Measurements from ENCODE around the gene WEE1. TPM values are rescaled to one million over a fixed set of nuclear protein-coding genes. Genes with fewer than 3 reads are reported as not detected.
"Not testable (repeated sequence)": the region's sequence is repeated elsewhere in the genome, so short reads cannot be mapped to it uniquely, and the experiment has no call there.

The WEE1 gene
- total RNA-seq, 1 donor, result 23.7 TPM

DNA sequence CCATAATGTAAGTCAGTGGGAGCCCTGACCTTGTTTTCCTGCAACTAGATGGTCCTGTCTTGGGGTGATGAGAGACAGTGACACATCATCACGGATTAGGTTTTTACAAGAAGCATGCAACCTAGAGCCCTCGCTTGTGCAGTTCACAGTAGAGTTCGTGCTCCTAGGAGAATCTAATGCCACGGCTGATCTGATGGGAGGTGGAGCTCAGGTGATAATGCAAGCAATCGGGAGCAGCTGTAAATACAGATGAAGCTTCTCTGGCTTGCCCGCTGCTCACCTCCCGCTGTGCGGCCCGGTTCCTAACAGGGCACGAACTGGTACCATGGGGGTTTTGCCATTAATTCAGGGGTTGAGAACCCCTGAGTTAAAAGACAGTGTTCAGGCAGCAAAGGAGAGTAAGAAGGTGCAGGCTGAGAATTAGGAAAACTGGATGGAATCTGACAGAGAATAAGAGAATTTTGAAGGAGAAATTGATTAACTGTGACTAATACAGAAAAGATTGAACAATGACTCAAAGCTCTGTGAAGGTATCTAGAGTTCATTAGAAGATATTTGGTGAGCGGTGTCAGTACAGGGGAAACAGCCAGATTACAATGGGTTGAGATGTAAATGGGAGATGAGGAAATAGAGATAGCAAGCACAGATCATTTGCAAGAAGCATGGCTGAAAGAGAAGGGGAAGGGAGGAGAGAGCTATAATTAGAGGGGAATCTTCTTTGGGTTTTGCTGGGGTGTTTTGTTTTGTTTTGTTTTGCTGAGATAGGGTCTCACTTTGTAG lies 21.0 kb downstream of the WEE1 start:
- DNase-seq (ENCODE audit: low read depth in 2 of 3, low spot score in 2 of 3), result no peak

- DNase-seq (ENCODE audit: low read depth in 2 of 3, low spot score in 2 of 3), result no peak
Observed at GRCh38 chr11:9596926-9597464, 23.5 kb downstream of the WEE1 start.

- DNase-seq (ENCODE audit: low read depth in 2 of 3, low spot score in 2 of 3), result no peak
Observed at GRCh38 chr11:9600166-9600565, 26.7 kb downstream of the WEE1 start.

DNA sequence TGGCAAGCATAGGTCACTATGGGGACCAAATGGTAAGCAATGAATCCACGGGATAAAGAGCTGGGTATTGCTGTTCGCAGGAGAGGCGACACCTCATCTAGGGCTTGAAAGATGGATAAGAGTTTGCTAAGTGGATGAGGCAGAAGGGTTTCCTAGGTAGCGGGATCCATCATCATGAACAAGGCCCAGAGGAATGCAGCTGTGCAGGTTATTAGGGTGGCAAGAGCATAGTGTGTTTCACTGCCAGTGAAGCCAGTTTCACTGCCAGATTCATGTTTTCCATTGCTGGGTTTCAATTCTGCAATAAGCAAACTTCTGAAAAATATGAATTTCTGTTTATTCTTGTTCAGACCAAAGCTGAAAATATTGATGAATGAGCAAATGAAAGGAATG lies 27.2 kb downstream of the WEE1 start:
- DNase-seq (ENCODE audit: low read depth in 2 of 3, low spot score in 2 of 3), result no peak

DNA sequence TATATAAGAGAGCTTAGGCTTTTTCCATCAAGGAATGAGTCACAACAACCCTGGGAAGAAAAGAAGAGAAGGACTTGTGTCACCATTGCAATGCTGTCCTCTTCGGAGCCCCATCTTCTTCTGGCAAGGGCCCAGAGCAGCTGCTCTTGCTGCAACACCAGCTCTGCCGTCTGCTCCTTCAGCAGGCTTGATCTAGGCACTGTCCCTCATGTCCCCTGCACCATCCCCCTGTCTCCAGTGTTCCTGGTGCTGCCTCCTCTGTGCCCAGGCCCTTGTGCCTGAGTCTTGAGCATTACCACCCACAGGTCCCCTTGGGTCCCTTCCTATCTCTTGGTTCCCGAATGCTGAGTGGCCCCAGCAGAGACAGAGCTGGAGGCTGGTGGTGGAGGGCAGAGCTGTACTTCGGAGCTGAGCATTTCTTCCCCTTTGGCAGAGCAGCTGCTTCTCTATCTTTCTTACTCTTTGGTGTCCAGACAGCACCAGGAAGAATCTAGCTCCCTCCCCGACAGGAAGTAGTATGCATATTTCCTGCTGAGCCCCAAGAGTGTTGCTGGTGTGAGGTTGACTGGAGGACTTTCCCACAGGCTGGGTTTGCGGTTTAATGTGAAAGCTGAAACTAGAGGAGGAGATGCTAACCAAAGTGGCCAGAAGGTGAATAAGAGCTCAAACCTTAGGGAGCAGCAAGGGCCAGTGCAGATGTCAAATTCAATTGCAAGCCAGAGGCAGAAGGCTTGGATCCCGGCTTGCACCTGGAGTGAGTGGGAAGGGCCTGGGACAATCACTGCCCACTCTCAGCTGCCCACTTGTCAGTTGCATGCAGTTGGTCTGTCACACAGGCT lies 27.8 kb downstream of the WEE1 start:
- DNase-seq (ENCODE audit: low read depth in 2 of 3, low spot score in 2 of 3), result peak; percentile 26 to 89 (median 86)

DNA sequence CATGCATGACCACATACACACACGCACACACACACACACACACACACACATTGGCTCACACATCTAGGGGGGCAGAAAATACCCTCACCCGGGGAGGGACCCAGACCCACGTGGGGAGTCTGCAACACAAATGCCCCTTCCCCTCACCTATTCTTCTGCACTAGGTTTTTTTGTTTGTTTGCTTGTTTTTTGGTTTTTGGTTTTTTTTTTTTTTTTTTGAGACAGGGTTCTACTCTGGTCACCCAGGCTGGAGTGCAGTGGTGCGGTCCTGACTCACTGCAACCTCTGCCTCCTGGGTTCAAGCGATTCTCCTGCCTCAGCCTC lies 28.4 kb downstream of the WEE1 start:
- no peak for DNase-seq (ENCODE audit: low read depth in 2 of 3, low spot score in 2 of 3)

DNA sequence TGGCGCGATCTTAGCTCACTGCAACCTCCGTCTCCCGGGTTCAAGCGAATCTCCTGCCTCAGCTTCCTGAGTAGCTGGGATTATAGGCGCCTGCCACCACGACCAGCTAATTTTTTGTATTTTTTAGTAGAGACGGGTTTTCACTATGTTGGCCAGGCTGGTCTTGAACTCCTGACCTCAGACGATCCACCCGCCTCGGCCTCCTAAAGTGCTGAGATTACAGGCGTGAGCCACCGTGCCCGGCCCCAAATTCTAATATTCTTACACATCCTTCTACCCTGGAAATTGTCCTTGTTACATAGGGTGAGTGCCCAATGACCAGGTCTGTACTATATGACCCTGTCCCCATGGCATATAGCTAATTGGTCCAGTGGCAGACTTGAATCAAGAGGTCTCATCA lies 29.7 kb downstream of the WEE1 start:
- not testable (repeated sequence) for DNase-seq (ENCODE audit: low read depth in 2 of 3, low spot score in 2 of 3)

DNA sequence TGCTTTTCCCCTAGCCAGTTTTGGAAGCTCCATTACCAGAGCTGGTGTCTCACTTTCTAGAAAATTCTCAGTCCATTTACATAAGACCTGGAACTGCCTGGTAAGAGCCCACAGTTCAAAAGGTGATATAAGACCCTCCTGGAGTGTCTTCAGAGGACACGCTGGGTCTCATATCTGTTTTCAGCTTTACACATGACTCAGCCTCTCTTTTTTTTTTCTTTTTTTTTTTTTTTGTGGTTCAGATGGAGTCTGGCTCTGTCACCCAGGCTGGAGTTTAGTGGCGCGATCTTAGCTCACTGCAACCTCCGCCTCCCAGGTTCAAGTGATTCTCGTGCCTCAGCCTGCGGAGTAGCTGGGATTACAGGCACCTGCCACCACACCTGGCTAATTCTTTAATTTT lies 30.7 kb downstream of the WEE1 start:
- DNase-seq (ENCODE audit: low read depth in 2 of 3, low spot score in 2 of 3), result peak in 1 of 3 donors; percentile 25

- DNase-seq (ENCODE audit: low read depth in 2 of 3, low spot score in 2 of 3), result peak in 1 of 3 donors; percentile 14
Observed at GRCh38 chr11:9605742-9606141, 32.3 kb downstream of the WEE1 start.

DNA sequence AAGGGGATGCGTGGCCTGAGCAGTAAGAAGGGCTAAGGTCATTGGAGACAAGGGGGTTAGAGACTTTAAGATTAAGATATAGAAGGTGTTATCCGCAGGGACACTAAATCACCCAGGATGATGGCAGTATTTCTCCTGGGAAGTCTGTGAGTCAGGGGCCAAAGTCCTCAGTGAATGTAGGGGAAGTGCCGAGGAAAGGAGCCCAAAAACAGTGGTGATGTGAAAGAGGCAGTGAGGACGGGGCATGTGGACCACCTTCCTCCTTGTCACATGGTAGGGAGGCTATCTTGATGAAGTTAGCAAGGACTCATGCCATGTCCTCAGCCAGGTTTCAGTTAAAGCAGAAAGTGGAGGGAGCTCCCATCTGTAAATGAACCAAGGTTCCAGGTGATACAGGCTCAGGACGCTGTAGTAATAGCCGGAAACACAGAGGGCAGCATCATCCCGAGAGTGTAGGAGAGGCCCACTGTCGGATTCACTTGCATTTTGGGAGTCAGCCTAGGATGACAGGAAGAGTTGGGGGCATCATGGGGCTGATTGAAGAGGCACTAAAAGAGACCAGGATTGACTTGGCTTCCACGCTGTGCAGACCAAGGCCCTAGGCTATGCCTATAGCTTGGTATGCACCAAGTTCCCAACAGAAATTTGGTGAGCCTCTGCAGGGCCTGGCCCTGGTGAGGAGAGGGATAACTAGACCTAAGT lies 33.5 kb downstream of the WEE1 start:
- no peak for DNase-seq (ENCODE audit: low read depth in 2 of 3, low spot score in 2 of 3)

- DNase-seq (ENCODE audit: low read depth in 2 of 3, low spot score in 2 of 3), result no peak
Observed at GRCh38 chr11:9607511-9607899, 34.0 kb downstream of the WEE1 start.

DNA sequence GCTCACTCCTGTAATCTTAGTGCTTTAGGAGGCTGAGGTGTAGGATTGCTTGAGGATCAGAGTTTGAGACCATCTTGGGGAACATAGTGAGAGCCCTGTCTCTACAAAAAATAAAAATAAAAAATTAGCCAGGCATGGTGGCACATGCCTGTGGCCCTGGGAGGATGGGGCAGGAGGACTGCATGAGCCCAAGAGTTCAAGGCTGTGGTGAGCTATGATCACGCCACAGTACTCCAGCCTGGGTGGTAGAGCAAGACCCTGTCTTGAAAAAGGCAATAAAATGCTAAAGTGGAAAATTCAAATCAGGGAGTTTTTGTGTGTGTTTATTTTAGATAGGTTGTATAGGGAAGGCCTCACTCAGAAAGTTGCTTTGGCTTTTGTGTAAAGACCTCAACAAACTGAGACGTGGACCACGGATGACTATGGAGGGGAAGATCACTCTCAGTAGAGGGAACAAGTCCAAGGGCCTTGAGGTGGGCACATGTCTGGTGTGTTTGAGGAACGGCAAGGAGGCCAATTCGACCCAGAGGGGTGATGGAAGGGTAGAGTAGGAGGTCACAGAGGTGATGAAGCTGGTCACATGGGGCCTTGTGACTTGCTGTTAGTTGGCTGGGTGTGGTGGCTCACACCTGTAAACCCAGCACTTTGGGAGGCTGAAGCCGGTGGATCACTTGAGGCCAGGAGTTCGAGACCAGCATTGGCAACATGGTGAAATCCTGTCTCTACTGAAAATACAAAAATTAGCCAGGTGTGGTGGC lies 35.7 kb downstream of the WEE1 start:
- no peak for DNase-seq (ENCODE audit: low read depth in 2 of 3, low spot score in 2 of 3)

GRCh38 chr11:9609841-9610240 lies 36.4 kb downstream of the WEE1 start:
- no peak for DNase-seq (ENCODE audit: low read depth in 2 of 3, low spot score in 2 of 3)

DNA sequence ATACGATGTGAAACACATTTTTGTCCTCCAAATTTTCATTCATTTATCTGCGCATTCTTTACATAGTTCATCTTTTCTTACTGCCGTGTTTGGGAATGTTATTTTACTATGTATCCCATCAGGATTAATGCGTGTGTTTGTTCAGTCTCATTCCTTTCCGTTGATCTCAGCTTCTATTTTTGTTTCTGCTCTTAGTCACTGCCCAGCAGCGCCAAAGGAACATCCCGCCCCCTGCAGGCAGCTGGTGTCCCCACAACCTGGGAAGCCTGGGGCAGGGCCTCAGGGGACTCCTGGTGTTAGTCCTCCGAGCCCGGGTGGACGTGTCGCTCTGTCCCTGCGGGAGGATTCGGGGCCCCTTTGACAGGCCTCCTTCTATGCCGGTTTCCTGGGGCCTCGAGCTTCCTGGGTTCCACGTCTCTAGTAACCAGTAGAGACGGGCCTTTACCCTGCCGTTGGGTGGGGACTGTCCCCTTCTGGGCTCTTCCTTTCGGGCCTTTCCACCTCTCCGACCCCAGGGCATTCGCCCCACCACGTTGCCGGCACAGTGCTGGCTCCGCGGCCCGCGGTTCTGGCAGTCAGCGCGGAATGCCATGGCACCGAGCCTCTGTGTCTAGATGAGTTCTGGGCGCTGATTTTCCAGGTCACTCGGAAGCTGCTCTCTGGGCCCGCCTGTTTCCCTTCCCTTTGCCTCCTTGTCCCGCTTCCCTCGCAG lies 39.8 kb downstream of the WEE1 start:
- DNase-seq (ENCODE audit: low read depth in 2 of 3, low spot score in 2 of 3), result peak; percentile 48 to 93 (median 87)

GRCh38 chr11:9613830-9614762 lies 40.6 kb downstream of the WEE1 start:
- DNase-seq (ENCODE audit: low read depth in 2 of 3, low spot score in 2 of 3), result peak; percentile 75 to 90 (median 88)

DNA sequence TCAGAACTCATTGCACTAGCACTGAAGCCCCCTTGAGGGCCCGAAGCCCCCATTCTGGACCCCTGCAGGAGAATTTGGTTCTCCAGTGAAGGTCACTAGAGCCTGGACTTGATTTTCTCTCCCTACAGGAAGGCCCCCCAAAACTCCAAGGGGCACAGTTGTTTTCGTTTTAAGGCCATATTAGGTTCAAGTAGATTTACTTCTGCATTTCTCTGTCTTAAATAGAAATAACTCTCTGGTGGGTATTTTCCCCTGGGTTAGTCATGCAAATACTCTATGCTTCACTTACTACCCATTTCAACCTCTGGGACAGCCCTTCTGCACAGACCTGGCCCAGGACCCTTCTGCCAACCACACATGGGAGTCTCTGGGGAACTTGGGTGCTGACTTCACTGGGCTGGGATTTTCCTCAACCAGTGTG lies 41.6 kb downstream of the WEE1 start:
- DNase-seq (ENCODE audit: low read depth in 2 of 3, low spot score in 2 of 3), result peak in 2 of 3 donors; percentile 70 to 71

- no peak for DNase-seq (ENCODE audit: low read depth in 2 of 3, low spot score in 2 of 3)
Observed at GRCh38 chr11:9616042-9616675, 42.7 kb downstream of the WEE1 start.

DNA sequence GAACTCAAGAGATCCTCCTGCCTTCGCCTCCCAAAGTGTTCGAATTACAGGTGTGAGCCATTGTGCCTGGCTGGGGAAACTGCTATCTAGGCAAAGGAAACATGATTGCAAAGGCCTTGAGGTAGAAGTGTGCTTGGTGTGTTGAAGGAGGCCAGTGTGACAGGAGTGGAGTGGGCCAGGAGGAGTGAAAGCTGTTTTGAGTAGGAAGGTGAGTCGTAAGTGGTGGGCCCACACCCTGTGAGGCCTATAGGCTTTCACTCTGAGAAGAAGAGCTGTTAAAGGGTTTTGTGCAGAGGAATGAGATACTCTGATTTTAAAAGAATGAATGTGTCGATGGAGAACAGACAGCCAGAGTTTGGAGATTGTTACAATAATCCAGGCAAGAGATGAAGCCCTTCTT lies 43.4 kb downstream of the WEE1 start:
- DNase-seq (ENCODE audit: low read depth in 2 of 3, low spot score in 2 of 3), result no peak

Measured in hematopoietic multipotent progenitor cell (in vitro differentiated cells).